GM12878 (cell line): Measurements from ENCODE around the gene ZNF512B. TPM values are rescaled to one million over a fixed set of nuclear protein-coding genes. Genes with fewer than 3 reads are reported as not detected.

Source experiments
- ATAC-seq: fragments of 200-7000 bp; cut with Tn5 transposase; 3 replicates; pipeline ENCODE4 v1.9.1; 2020; ENCODE audit warnings: mild to moderate bottlenecking, moderate library complexity
- BruUV-seq: library from RNA; stranded (reverse); fragments of 400-500 nt; replicated peaks from 2 replicates; lab custom pipeline; 2021; lab: Mats Ljungman, UMichigan
- CTCF ChIA-PET: fragments of 300-600 bp; sonication (Branson Sonifier 250); formaldehyde crosslinking; extraction: SDS; loops from one replicate; lab custom pipeline; 2021; ENCODE audit warnings: inconsistent platforms; lab: Yijun Ruan, JAX
- POLR2A ChIA-PET: fragments of 350-600 bp; formaldehyde crosslinking; extraction: SDS; loops from one replicate; lab custom pipeline; 2021; ENCODE audit warnings: inconsistent platforms; lab: Charles Lee
- RAD21 ChIA-PET: fragments of 300-600 bp; sonication (Branson Sonifier 250); formaldehyde crosslinking; loops from one replicate; lab custom pipeline; 2023; ENCODE audit warnings: antibody characterized with exemption; ENCODE audit not compliant: unreplicated experiment; lab: Charles Lee
- SMC1A ChIA-PET: fragments of 300-600 bp; sonication (Branson Sonifier 250); formaldehyde crosslinking; loops from one replicate; lab custom pipeline; 2023; ENCODE audit not compliant: unreplicated experiment, uncharacterized antibody; lab: Charles Lee
- DNase-seq: peaks from one replicate; pipeline ENCODE4 v3.0.0-alpha.2; 2011; ENCODE audit warnings: low read depth, low spot score
- FAIRE-seq: peaks from 3 replicates; lab custom pipeline; 2011; peaks lifted over from hg19 to GRCh38; lab: Jason Lieb, UNC
- H2AFZ ChIP-seq: 2 replicates; pipeline ENCODE4 v1.6.0; 2011; ENCODE audit warnings: low read depth, low read length, control low read depth; ENCODE audit not compliant: control insufficient read depth
- H3K27ac ChIP-seq: 2 replicates; pipeline ENCODE4 v1.5.1; 2011; ENCODE audit warnings: control low read depth; ENCODE audit not compliant: control insufficient read depth, insufficient read depth
- H3K27me3 ChIP-seq, 2 experiments: replicated peaks in 1 of 2; 2 replicates each; pipeline versions ENCODE4 v1.6.0 to v1.6.1; 2011; ENCODE audit warnings: low read length in 1 of 2; ENCODE audit not compliant: control insufficient read depth in 2 of 2, insufficient read depth in 2 of 2
- H3K36me3 ChIP-seq, 2 experiments: 2 replicates each; pipeline ENCODE4 v1.5.1; 2011; ENCODE audit warnings: low read length in 1 of 2; ENCODE audit not compliant: control insufficient read depth in 2 of 2, insufficient read depth in 2 of 2
- H3K4me1 ChIP-seq: 2 replicates; pipeline ENCODE4 v1.6.1; 2011; ENCODE audit warnings: mild to moderate bottlenecking, low read length, moderate library complexity, mixed read lengths; ENCODE audit not compliant: control insufficient read depth, insufficient read depth
- H3K4me2 ChIP-seq: 2 replicates; pipeline ENCODE4 v1.6.0; 2011; ENCODE audit warnings: control low read depth; ENCODE audit not compliant: control insufficient read depth, insufficient read depth
- H3K4me3 ChIP-seq: fragments of 200-600 bp; sonication (generic); 2 replicates; pipeline ENCODE4 v1.5.1; 2016
- H3K79me2 ChIP-seq: 2 replicates; pipeline ENCODE4 v1.6.0; 2011; ENCODE audit warnings: low read length; ENCODE audit not compliant: control insufficient read depth, insufficient read depth
- H3K9ac ChIP-seq: 2 replicates; pipeline ENCODE4 v1.8.0; 2011; ENCODE audit warnings: low read length, control low read depth, mixed read lengths; ENCODE audit not compliant: control insufficient read depth, insufficient read depth
- H3K9me3 ChIP-seq: replicated peaks from 3 replicates; pipeline ENCODE4 v1.5.1; 2011; ENCODE audit warnings: mild to moderate bottlenecking, low read length; ENCODE audit not compliant: control insufficient read depth, insufficient read depth
- H4K20me1 ChIP-seq: 2 replicates; pipeline ENCODE4 v1.6.0; 2011; ENCODE audit not compliant: control insufficient read depth, insufficient read depth
- EP300 ChIP-seq, 2 experiments: fragments of 150-350 bp in 1 of 2; IDR thresholded peaks; 2 replicates each; pipeline ENCODE4 v1.6.1; 2011 to 2012; ENCODE audit warnings: low read depth in 2 of 2, low read length in 2 of 2, borderline replicate concordance in 1 of 2, improper control_type of control experiment in 1 of 2, inconsistent platforms in 1 of 2; ENCODE audit not compliant: control insufficient read depth in 1 of 2
- SP1 ChIP-seq: IDR thresholded peaks from one replicate; pipeline ENCODE4 v1.6.1; 2011; ENCODE audit warnings: low read depth, low read length
- WGBS: methylation state at CpG from one replicate; pipeline ENCODE4 v1.1.6; 2016; ENCODE audit warnings: low lambda C conversion rate; ENCODE audit not compliant: insufficient replicate concordance, insufficient coverage; ENCODE audit errors: missing lambda C conversion rate; 5-methylcytosine and 5-hydroxymethylcytosine counted together
- in situ Hi-C: fragments of 300-500 bp; cut with MboI; formaldehyde crosslinking; loops from 9 replicates; pipeline ENCODE4 v1.14.3; 2018; ENCODE audit warnings: mixed read lengths
- intact Hi-C: fragments of 100-400 bp; cut with micrococcal nuclease; formaldehyde crosslinking; loops from one replicate; pipeline ENCODE4 v1.14.2; 2022; ENCODE audit not compliant: unreplicated experiment
- polyA plus RNA-seq, 11 experiments: library from polyadenylated mRNA; depleted of rRNA in 4 of 11; unstranded in 6 of 11; stranded (reverse) in 5 of 11; fragments of >200 nt; fragmentation: Nextera tagmentation in 4 of 11; fragmentation: Illumina TruSeq in 1 of 11; extraction: Ambion mirVana in 4 of 11; extraction: Trizol in 1 of 11; gene quantifications; 1 replicate in 1 of 11; 2 replicates in 10 of 11; pipeline versions ENCODE4 v1.2.1 to v1.2.3, GENCODE V29; 2011 to 2016; ENCODE audit warnings: inconsistent platforms in 2 of 11, missing spikeins in 2 of 11, low read depth in 1 of 11
- total RNA-seq, 4 experiments: library from RNA; depleted of rRNA in 3 of 4; stranded (reverse); fragments of >200 nt in 3 of 4; fragmentation: Illumina TruSeq in 1 of 4; extraction: Trizol in 1 of 4; gene quantifications; 2 replicates each; pipeline versions ENCODE4 v1.2.1 to v1.2.3, GENCODE V29; 2013 to 2021
- TF ChIP-seq, protein P1 (sequence below): IDR thresholded peaks from 2 replicates; pipeline ENCODE4 v1.6.1; 2012; ENCODE audit warnings: low read depth, low read length, improper control_type of control experiment

ZNF512B gene
- total and polyA plus RNA-seq, 10 of the 15 experiments (the other 5 are each of a cell fraction or from before 2014, with no cell fraction given): 0.06 to 23.9 (median 4.0) TPM

DNA sequence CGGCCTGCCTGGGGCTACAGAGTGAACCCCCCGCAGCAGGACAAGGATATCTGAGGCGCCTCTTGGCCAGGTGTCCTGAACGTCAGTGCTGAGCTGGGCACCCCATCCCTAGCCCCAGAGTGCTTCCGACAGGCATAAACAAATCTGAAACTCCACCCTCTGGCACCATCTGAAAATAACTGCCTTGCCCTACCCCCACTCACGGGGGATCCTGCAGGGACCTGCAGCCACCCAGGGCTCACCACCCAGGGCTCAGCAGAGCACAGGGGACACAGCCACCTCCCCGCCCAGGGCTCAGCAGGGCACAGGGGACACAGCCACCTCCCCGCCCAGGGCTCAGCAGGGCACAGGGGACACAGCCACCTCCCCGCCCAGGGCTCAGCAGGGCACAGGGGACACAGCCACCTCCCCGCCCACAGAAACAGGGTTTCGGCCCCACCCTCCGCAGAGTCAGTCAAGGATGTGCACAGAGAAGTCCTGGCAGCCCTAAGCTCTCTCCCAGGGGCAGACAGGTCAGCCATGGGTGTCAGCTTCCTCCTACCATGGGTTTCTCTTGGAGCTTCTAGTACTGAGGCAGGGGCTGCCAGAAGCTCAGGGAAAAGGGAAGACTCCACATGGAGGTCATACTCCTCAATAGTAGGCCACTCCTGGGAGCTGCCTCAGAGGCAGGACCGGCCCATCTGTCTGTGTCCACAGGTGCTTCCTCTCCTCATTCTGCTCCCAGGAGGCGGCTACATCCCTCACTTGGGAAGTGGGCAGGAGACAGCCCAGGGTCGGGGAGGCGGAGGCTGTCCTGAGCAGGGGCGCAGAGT, 18.1 kb downstream of the ZNF512B start (continued):
- TF ChIP-seq, protein P1, sequence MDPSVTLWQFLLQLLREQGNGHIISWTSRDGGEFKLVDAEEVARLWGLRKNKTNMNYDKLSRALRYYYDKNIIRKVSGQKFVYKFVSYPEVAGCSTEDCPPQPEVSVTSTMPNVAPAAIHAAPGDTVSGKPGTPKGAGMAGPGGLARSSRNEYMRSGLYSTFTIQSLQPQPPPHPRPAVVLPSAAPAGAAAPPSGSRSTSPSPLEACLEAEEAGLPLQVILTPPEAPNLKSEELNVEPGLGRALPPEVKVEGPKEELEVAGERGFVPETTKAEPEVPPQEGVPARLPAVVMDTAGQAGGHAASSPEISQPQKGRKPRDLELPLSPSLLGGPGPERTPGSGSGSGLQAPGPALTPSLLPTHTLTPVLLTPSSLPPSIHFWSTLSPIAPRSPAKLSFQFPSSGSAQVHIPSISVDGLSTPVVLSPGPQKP: no peak

DNA sequence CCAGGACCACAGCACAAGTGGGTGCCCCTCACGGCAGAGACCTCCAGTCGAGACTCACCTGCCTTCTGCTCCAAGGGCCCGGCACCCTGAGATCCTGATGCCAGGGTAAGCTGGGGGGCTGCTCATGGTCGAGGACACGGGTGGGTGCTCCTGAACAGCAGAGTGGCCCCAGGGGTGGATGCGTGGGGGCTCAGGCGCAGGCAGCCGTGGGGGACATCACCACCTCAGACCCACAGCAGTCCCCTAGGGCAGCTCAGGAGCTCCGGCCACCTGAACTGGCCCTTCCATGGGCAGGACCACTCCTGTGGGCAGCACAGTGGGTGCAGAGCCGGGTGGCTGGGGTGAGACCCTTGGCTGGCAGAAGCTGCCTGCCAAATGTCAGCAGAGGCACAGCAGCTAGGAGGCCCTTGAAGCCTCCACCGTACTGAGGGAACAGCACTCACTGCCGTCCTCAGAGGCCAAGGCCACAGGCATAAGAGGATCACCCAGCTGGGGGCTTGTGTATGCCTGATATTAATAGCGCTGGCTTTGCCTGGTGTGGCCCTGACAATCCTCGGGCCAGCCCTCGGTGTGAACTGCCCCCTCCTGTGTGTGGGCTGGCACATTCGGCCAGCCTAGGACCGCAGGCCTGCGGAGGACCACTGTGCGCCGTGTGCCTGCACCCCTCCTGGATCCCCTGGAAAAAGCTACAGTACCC, 18.9 kb downstream of the ZNF512B start:
- POLR2A ChIA-PET: no interaction called here
- FAIRE-seq (no peak), ATAC-seq (no peak), DNase-seq (no peak)
- no TSS peak for BruUV-seq
- no peaks in the 10 kb centered on the region; a peak in 2 of 4 replicates for H3K36me3 ChIP-seq
- H3K9ac ChIP-seq: no peak overlapping the region
- H3K27me3 ChIP-seq: no peaks in the 10 kb centered on the region
- 82% methylated on average over 20 of the region's 20 CpGs for WGBS
- no peak overlapping the region for H3K27ac ChIP-seq
- SMC1A ChIA-PET: interaction anchor here (0.6 kb wide), 1 partner anchor 225 kb away, joined by 3 read pairs; no protein-coding TSS in a partner anchor
- H3K4me1 ChIP-seq: peaks cover 28% of the 10 kb centered on the region
- peaks cover 7% of the 10 kb centered on the region for H4K20me1 ChIP-seq
- in situ Hi-C loops: no loop called here
- H3K9me3 ChIP-seq: no peaks in the 10 kb centered on the region
- H3K4me3 ChIP-seq: no peak overlapping the region
- intact Hi-C loops: no loop called here
- RAD21 ChIA-PET: no interaction called here
- no peak overlapping the region for H3K4me2 ChIP-seq
- CTCF ChIA-PET: interaction anchor here (0.9 kb wide), 1 partner anchor 106 kb away, joined by 3 read pairs; no protein-coding TSS in a partner anchor
- H2AFZ ChIP-seq: no peak overlapping the region
- TF ChIP-seq EP300 (IDR thresholded peaks at IDR 0.05; ENCODE audit: borderline replicate concordance in 1 of 2, control insufficient read depth in 1 of 2, low read depth in 2 of 2, low read length in 2 of 2) (no peak), SP1 (no peak)
- H3K79me2 ChIP-seq: peaks cover 52% of the 10 kb centered on the region
